Glutamatergic neuron (in vitro differentiated cells): ENCODE results near the gene KLF16. TPM values are rescaled to one million over a fixed set of nuclear protein-coding genes. Genes with fewer than 3 reads are reported as not detected.
A peak's percentile ranks its signal among the peaks of the same experiment; 100 is the strongest.

Experiments used
- DNase-seq: peaks from one replicate; pipeline ENCODE4 v3.0.0; 2022
- H3K27ac Mint-ChIP-seq: one replicate; pipeline ENCODE4 v1.8.0; 2020; ENCODE audit warnings: mild to moderate bottlenecking, mixed read lengths, inconsistent platforms; ENCODE audit not compliant: unreplicated experiment
- H3K27me3 Mint-ChIP-seq: one replicate; pipeline ENCODE4 v1.8.0; 2020; ENCODE audit warnings: mild to moderate bottlenecking, moderate library complexity, mixed read lengths, inconsistent platforms; ENCODE audit not compliant: unreplicated experiment
- H3K36me3 Mint-ChIP-seq: one replicate; pipeline ENCODE4 v1.8.0; 2020; ENCODE audit warnings: mild to moderate bottlenecking, mixed read lengths, inconsistent platforms; ENCODE audit not compliant: unreplicated experiment
- H3K4me1 Mint-ChIP-seq: one replicate; pipeline ENCODE4 v1.8.0; 2020; ENCODE audit warnings: mild to moderate bottlenecking, low read depth, mixed read lengths, inconsistent platforms; ENCODE audit not compliant: unreplicated experiment
- H3K4me3 Mint-ChIP-seq: one replicate; pipeline ENCODE4 v1.8.0; 2020; ENCODE audit warnings: mild to moderate bottlenecking, mixed read lengths, inconsistent platforms; ENCODE audit not compliant: unreplicated experiment
- H3K9me3 Mint-ChIP-seq: one replicate; pipeline ENCODE4 v1.8.0; 2020; ENCODE audit warnings: mild to moderate bottlenecking, moderate library complexity, mixed read lengths, inconsistent platforms; ENCODE audit not compliant: unreplicated experiment
- CTCF ChIP-seq: fragments of 200-600 bp; sonication (generic); IDR thresholded peaks from one replicate; pipeline ENCODE4 v1.5.0; 2021; ENCODE audit not compliant: partially characterized antibody, unreplicated experiment
- total RNA-seq: library from RNA; stranded (reverse); fragmentation: NEBNext Ultra II Directional; extraction: Animal tissue kit (Norgen Biotek cat#: 25700); gene quantifications from one replicate; pipeline ENCODE4 v1.2.1, GENCODE V29; 2021; ENCODE audit not compliant: unreplicated experiment

KLF16 gene
- total RNA-seq, 1 donor from 2014 or later = 30.6 TPM

GRCh38 chr19:1809678-1810077 lies 53.7 kb downstream of the KLF16 start:
- peak; percentile 18 for DNase-seq
- H3K4me3 Mint-ChIP-seq = no peak overlapping the region
- H3K36me3 Mint-ChIP-seq = no peaks in the 10 kb centered on the region
- H3K9me3 Mint-ChIP-seq = peaks cover 8% of the 10 kb centered on the region
- H3K27me3 Mint-ChIP-seq = peaks cover 11% of the 10 kb centered on the region
- no peak overlapping the region for H3K27ac Mint-ChIP-seq
- H3K4me1 Mint-ChIP-seq = peaks cover 2% of the 10 kb centered on the region
- TF ChIP-seq CTCF = no peak

GRCh38 chr19:1808395-1808731 lies 55.0 kb downstream of the KLF16 start:
- no peak for DNase-seq
- H3K9me3 Mint-ChIP-seq = peaks cover 8% of the 10 kb centered on the region
- no peak overlapping the region for H3K4me3 Mint-ChIP-seq
- no peak for TF ChIP-seq CTCF
- peaks cover 2% of the 10 kb centered on the region for H3K4me1 Mint-ChIP-seq
- H3K27ac Mint-ChIP-seq = no peak overlapping the region
- no peaks in the 10 kb centered on the region for H3K36me3 Mint-ChIP-seq
- H3K27me3 Mint-ChIP-seq = peaks cover 9% of the 10 kb centered on the region

GRCh38 chr19:1807695-1808394 lies 55.5 kb downstream of the KLF16 start:
- TF ChIP-seq CTCF = no peak
- DNase-seq = peak; percentile 15
- H3K27ac Mint-ChIP-seq = no peak overlapping the region
- peaks cover 8% of the 10 kb centered on the region for H3K9me3 Mint-ChIP-seq
- no peaks in the 10 kb centered on the region for H3K36me3 Mint-ChIP-seq
- peaks cover 1% of the 10 kb centered on the region for H3K4me1 Mint-ChIP-seq
- H3K4me3 Mint-ChIP-seq = no peak overlapping the region
- H3K27me3 Mint-ChIP-seq = peaks cover 9% of the 10 kb centered on the region

GRCh38 chr19:1807030-1807694 lies 56.2 kb downstream of the KLF16 start:
- peaks cover 4% of the 10 kb centered on the region for H3K27me3 Mint-ChIP-seq
- H3K4me3 Mint-ChIP-seq = no peak overlapping the region
- TF ChIP-seq CTCF = no peak
- no peak overlapping the region for H3K27ac Mint-ChIP-seq
- no peak for DNase-seq
- H3K9me3 Mint-ChIP-seq = peaks cover 3% of the 10 kb centered on the region
- H3K36me3 Mint-ChIP-seq = no peaks in the 10 kb centered on the region
- no peaks in the 10 kb centered on the region for H3K4me1 Mint-ChIP-seq

- DNase-seq = peak; percentile 18
- Mint-ChIP-seq H3K27ac (no peak overlapping the region), H3K4me1 (no peaks in the 10 kb centered on the region), H3K36me3 (no peaks in the 10 kb centered on the region), H3K27me3 (peaks cover 4% of the 10 kb centered on the region), H3K4me3 (no peak overlapping the region), H3K9me3 (peaks cover 3% of the 10 kb centered on the region)
- TF ChIP-seq CTCF = no peak
Measured at GRCh38 chr19:1806184-1807029, 57.0 kb downstream of the KLF16 start.
